Neural progenitor cell (in vitro differentiated cells): ENCODE results near the gene F8.

Experiments used
- EZH2 ChIP-seq: fragments of 200-600 bp; sonication (generic); IDR thresholded peaks from 2 replicates; pipeline ENCODE4 v1.6.1; 2017; ENCODE audit warnings: antibody characterized with exemption, mild to moderate bottlenecking, moderate library complexity
- EZH2phosphoT487 ChIP-seq: fragments of 200-600 bp; sonication (generic); IDR thresholded peaks from 2 replicates; pipeline ENCODE4 v1.6.1; 2017; ENCODE audit warnings: antibody characterized with exemption
- TF ChIP-seq, protein P1 (sequence below): fragments of 200-600 bp; sonication (generic); IDR thresholded peaks from 2 replicates; pipeline ENCODE4 v1.5.1; 2017; ENCODE audit warnings: antibody characterized with exemption, mild to moderate bottlenecking

GRCh38 chrX:154815274-154815818 lies 207.2 kb downstream of the F8 start:
- TF ChIP-seq, protein P1, sequence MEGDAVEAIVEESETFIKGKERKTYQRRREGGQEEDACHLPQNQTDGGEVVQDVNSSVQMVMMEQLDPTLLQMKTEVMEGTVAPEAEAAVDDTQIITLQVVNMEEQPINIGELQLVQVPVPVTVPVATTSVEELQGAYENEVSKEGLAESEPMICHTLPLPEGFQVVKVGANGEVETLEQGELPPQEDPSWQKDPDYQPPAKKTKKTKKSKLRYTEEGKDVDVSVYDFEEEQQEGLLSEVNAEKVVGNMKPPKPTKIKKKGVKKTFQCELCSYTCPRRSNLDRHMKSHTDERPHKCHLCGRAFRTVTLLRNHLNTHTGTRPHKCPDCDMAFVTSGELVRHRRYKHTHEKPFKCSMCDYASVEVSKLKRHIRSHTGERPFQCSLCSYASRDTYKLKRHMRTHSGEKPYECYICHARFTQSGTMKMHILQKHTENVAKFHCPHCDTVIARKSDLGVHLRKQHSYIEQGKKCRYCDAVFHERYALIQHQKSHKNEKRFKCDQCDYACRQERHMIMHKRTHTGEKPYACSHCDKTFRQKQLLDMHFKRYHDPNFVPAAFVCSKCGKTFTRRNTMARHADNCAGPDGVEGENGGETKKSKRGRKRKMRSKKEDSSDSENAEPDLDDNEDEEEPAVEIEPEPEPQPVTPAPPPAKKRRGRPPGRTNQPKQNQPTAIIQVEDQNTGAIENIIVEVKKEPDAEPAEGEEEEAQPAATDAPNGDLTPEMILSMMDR = no peak
- no peak for TF ChIP-seq EZH2
- no peak for TF ChIP-seq EZH2phosphoT487
